RKO (cell line): ENCODE results near the gene DGCR2.

Experiments
- DNase-seq: peaks from one replicate; pipeline ENCODE4 v3.0.0-alpha.2; 2016; ENCODE audit warnings: low spot score

The DGCR2 gene

GRCh38 chr22:19126309-19127273 lies 4.4 kb upstream of the DGCR2 start:
- no peak for DNase-seq

GRCh38 chr22:19125474-19126308 lies 3.5 kb upstream of the DGCR2 start:
- no peak for DNase-seq

GRCh38 chr22:19125011-19125410 lies 2.8 kb upstream of the DGCR2 start:
- DNase-seq: no peak

- no peak for DNase-seq
These were observed 2.2 kb upstream of the DGCR2 start for GRCh38 chr22:19124377-19124776.

GRCh38 chr22:19123936-19124335 lies 1.7 kb upstream of the DGCR2 start:
- DNase-seq: no peak

- DNase-seq: no peak
These were observed 710 bp upstream of the DGCR2 start for GRCh38 chr22:19122752-19123492.

GRCh38 chr22:19121631-19122142 lies 525 bp downstream of the DGCR2 start:
- peak; percentile 54 for DNase-seq

- DNase-seq: peak; percentile 61
These were observed 1.2 kb downstream of the DGCR2 start for GRCh38 chr22:19120829-19121630.

- no peak for DNase-seq
These were observed 2.3 kb downstream of the DGCR2 start for GRCh38 chr22:19119949-19120348.

- DNase-seq: no peak
These were observed 3.8 kb downstream of the DGCR2 start for GRCh38 chr22:19118329-19118880.

GRCh38 chr22:19117111-19117512 lies 5.1 kb downstream of the DGCR2 start:
- no peak for DNase-seq

GRCh38 chr22:19115628-19116027 lies 6.6 kb downstream of the DGCR2 start:
- DNase-seq: no peak

- DNase-seq: no peak
These were observed 7.1 kb downstream of the DGCR2 start for GRCh38 chr22:19114984-19115552.

GRCh38 chr22:19113429-19113828 lies 8.8 kb downstream of the DGCR2 start:
- no peak for DNase-seq

GRCh38 chr22:19111584-19111983 lies 10.6 kb downstream of the DGCR2 start:
- DNase-seq: no peak

- DNase-seq: no peak
These were observed 11.1 kb downstream of the DGCR2 start for GRCh38 chr22:19111140-19111539.

GRCh38 chr22:19110646-19111045 lies 11.6 kb downstream of the DGCR2 start:
- DNase-seq: no peak

GRCh38 chr22:19110064-19110458 lies 12.2 kb downstream of the DGCR2 start:
- DNase-seq: no peak

- no peak for DNase-seq
These were observed 12.8 kb downstream of the DGCR2 start for GRCh38 chr22:19109198-19110063.
